ENCODE measurements around the gene SGO2.

DNA sequence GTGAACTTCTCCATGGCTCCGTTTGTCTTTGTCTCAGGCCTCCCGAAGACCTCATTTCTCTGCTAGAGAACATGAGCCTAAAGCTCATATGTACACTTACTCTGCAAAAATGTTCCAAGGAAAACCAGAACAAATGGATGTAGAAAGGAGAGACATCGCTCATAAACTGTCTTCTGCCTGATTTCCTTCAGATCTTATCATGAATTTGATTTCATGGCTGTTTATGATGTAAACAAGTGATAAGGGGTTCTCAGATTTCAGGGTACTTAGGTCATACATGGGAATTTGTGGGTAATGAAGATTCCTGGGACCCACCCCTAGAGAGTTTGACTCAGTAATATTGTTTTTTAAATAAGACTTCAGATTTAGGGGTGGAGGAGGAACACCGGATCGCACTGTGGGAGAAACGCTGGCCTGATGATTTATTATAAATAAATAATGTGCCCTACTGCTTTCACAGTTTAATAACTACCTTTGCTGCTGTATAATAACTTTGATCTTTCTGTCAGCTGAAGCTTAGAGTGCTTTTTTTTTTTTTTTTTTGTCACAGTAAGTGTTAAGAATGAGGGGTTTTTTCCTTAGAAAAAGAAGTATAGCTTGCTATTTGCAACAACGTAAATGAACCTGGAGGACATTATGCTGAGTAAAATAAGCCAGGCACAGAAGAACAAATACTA, 74.7 kb downstream of the SGO2 start:
- TF ChIP-seq, protein P1, sequence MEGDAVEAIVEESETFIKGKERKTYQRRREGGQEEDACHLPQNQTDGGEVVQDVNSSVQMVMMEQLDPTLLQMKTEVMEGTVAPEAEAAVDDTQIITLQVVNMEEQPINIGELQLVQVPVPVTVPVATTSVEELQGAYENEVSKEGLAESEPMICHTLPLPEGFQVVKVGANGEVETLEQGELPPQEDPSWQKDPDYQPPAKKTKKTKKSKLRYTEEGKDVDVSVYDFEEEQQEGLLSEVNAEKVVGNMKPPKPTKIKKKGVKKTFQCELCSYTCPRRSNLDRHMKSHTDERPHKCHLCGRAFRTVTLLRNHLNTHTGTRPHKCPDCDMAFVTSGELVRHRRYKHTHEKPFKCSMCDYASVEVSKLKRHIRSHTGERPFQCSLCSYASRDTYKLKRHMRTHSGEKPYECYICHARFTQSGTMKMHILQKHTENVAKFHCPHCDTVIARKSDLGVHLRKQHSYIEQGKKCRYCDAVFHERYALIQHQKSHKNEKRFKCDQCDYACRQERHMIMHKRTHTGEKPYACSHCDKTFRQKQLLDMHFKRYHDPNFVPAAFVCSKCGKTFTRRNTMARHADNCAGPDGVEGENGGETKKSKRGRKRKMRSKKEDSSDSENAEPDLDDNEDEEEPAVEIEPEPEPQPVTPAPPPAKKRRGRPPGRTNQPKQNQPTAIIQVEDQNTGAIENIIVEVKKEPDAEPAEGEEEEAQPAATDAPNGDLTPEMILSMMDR (IDR thresholded peaks at IDR 0.05), result no peak
- TF ChIP-seq POLR2A (IDR thresholded peaks at IDR 0.05), result no peak
